Effector memory CD8-positive, alpha-beta T cell (primary cell): Measurements from ENCODE around the gene SNX25.
"Not testable (repeated sequence)": the region's sequence is repeated elsewhere in the genome, so short reads cannot be mapped to it uniquely, and the experiment has no call there.

ENCODE experiments used
- ATAC-seq: fragments of 150-1000 bp; cut with Tn5 transposase; replicated peaks from 2 replicates; pipeline ENCODE4 v1.10.0; 2021; ENCODE audit warnings: mild to moderate bottlenecking, moderate library complexity
- DNase-seq, 3 experiments: peaks; one replicate each; pipeline ENCODE4 v3.0.0; 2021
- H3K27ac Mint-ChIP-seq, 2 donors: one replicate each; pipeline ENCODE4 v1.8.0; 2022; ENCODE audit warnings: mild to moderate bottlenecking in 2 of 2, mixed read lengths in 2 of 2, moderate library complexity in 2 of 2
- H3K27me3 Mint-ChIP-seq, 2 donors: one replicate each; pipeline ENCODE4 v1.8.0; 2022; ENCODE audit warnings: mixed read lengths in 2 of 2
- H3K36me3 Mint-ChIP-seq: one replicate; pipeline ENCODE4 v1.8.0; 2022; ENCODE audit warnings: mild to moderate bottlenecking, moderate library complexity, mixed read lengths; ENCODE audit not compliant: insufficient read depth
- H3K4me1 Mint-ChIP-seq, 2 donors: one replicate each; pipeline ENCODE4 v1.8.0; 2022; ENCODE audit warnings: low read depth in 2 of 2, mixed read lengths in 2 of 2
- H3K4me3 Mint-ChIP-seq, 2 donors: one replicate each; pipeline ENCODE4 v1.8.0; 2022; ENCODE audit warnings: mild to moderate bottlenecking in 2 of 2, mixed read lengths in 2 of 2, moderate library complexity in 2 of 2
- H3K9me3 Mint-ChIP-seq, 2 donors: one replicate each; pipeline ENCODE4 v1.8.0; 2022; ENCODE audit warnings: mixed read lengths in 2 of 2

The SNX25 gene

GRCh38 chr4:185196437-185196836 is 13.0 kb upstream of the SNX25 start:
- Mint-ChIP-seq H3K27me3 (no peaks in the 10 kb centered on the region), H3K4me3 (no peak overlapping the region), H3K36me3 (peaks cover 19% of the 10 kb centered on the region), H3K4me1 (peaks cover 18 to 33% of the 10 kb centered on the region in 2 donors), H3K9me3 (no peaks in the 10 kb centered on the region), H3K27ac (peak overlapping the region in 1 of 2 donors; percentile 6)
- ATAC-seq (no peak), DNase-seq (no peak)

DNA sequence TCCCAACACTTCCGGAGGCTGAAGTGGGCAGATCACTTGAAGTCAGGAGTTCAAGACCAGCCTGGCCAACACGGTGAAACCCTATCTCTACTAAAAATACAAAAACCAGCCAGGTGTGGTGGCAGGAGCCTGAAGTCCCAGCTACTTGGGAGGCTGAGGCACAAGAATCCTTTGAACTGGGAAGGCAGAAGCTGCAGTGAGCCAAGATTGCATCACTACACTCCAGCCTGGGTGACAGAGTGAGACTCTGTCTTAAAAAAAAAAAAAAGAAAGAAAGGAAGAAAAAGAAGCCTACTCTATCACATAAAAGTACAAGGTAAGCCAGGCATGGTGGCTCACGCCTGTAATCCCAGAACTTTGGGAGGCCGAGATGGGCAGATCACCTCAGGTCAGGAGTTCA is 11.2 kb upstream of the SNX25 start:
- H3K4me1 Mint-ChIP-seq, result peaks cover 25 to 40% of the 10 kb centered on the region in 2 donors
- not testable (repeated sequence) for H3K4me3 Mint-ChIP-seq

DNA sequence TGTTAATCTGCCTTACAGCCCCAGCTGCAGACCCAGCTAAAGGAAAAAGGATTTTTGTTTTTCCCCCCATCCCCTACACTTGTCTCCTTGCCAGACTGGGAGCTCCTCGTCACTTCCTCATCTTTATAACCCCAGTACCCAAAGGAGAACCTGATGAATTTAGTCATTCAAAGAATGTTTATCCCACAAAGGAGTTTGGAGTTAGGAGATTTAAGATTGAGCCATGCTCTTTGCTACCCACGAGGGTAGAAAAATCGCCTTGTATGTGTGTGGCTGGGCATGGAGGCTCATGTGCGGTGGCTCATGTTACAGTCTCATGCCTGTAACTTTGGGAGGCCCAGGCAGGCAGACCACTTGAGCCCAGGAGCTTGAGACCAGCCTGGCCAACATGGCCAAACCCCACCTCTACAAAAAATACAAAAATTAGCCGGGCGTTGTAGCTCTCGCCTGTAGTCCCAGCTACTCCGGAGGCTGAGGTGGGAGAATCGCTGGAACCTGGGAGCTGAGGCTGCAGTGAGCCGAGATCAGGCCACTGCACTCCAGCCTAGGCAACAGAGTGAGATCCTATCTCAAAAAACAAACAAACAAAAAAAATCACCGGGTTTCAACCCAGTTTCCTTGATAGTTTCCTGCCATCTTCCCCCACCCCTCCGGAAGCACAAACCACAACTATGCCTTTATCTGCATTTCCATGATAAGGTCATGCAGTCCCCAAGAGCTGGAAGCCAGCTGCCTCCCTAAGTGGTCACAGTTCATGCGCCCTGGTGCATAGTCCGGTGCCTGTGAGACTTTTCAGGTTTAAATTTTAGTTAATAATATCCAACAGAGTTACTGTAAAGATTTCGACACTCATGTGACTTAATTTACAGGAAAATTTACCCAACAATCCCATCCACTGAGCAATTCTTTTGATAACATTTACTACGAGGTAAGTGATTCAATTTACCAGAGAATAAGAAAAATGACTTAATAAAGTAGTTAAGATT is 7.1 kb upstream of the SNX25 start:
- DNase-seq, result peak; percentile 32 to 56 (median 50)

More for the DNA sequence above, 11.2 kb upstream of the SNX25 start:
- not testable (repeated sequence) for H3K27me3 Mint-ChIP-seq, H3K9me3 Mint-ChIP-seq, DNase-seq, ATAC-seq
- Mint-ChIP-seq H3K36me3 (peaks cover 31% of the 10 kb centered on the region), H3K27ac (peak overlapping the region in 1 of 2 donors; percentile 57)

GRCh38 chr4:185202984-185203485 is 6.4 kb upstream of the SNX25 start:
- no peaks in the 10 kb centered on the region for H3K9me3 Mint-ChIP-seq
- peak overlapping the region; percentile 96 to 99 for H3K27ac Mint-ChIP-seq
- DNase-seq (no peak), ATAC-seq (peak; percentile 1)
- peaks cover 34 to 42% of the 10 kb centered on the region in 2 donors for H3K4me1 Mint-ChIP-seq
- H3K4me3 Mint-ChIP-seq, result peak overlapping the region; percentile 85 to 97
- H3K27me3 Mint-ChIP-seq, result no peaks in the 10 kb centered on the region
- peaks cover 45% of the 10 kb centered on the region for H3K36me3 Mint-ChIP-seq

More for the DNA sequence above, 7.1 kb upstream of the SNX25 start:
- Mint-ChIP-seq H3K4me3 (peak overlapping the region; percentile 85 to 97), H3K36me3 (peaks cover 50% of the 10 kb centered on the region), H3K27ac (peak overlapping the region; percentile 96 to 99), H3K4me1 (peaks cover 34 to 42% of the 10 kb centered on the region in 2 donors), H3K9me3 (no peaks in the 10 kb centered on the region), H3K27me3 (no peaks in the 10 kb centered on the region)
- peak; percentile 41 for ATAC-seq

- Mint-ChIP-seq H3K9me3 (no peaks in the 10 kb centered on the region), H3K36me3 (peaks cover 43% of the 10 kb centered on the region), H3K4me1 (peaks cover 34 to 42% of the 10 kb centered on the region in 2 donors), H3K27me3 (no peaks in the 10 kb centered on the region), H3K27ac (peak within 1 kb of the TSS; percentile 96 to 99), H3K4me3 (peak within 1 kb of the TSS; percentile 85 to 97)
- peak; percentile 83 for ATAC-seq
- DNase-seq, result peak; percentile 80 to 87 (median 83)
These were observed 5.7 kb upstream of the SNX25 start, which contains the start of gene CFAP97 for GRCh38 chr4:185203486-185204237. TSS of gene CFAP97 (minus strand) at chr4:185204000. CDS start at chr4:185191196, 12,804 bp downstream.

DNA sequence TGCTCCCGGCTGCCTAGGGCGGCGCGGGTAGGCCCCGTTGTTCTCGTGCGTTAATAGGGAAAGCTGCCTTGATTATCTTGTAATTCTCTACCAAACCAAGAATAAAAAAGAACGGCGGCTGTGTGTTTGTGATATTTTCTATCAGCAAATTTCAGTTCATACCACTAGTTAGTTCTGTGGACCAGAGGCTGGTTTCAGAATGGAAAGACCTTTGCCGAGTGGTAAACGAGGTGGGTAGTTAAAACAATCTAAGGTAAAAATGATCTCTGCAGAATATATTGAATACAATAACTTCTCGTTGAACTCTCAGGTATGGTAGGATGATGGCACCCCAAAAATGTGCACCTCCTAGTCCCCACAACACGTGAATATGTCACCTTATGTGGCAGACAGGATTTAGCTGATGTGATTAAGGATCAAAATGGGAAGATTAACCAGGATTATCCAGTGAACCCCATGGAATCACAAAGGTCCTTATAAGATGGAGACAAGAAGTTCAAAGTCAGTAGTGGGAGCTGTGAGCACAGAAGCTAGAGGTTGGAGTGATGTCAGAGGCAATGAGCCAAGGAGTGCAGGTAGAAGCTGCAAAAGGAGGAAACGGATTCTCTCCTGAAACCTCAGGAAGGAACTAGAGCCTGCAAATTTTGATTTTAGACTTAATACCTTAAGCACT is 5.0 kb upstream of the SNX25 start:
- Mint-ChIP-seq H3K4me1 (peaks cover 39 to 42% of the 10 kb centered on the region in 2 donors), H3K9me3 (no peaks in the 10 kb centered on the region), H3K27me3 (no peaks in the 10 kb centered on the region), H3K4me3 (peak overlapping the region; percentile 85 to 97), H3K36me3 (peaks cover 39% of the 10 kb centered on the region), H3K27ac (peak overlapping the region; percentile 96 to 99)
- DNase-seq (no peak), ATAC-seq (no peak)

DNA sequence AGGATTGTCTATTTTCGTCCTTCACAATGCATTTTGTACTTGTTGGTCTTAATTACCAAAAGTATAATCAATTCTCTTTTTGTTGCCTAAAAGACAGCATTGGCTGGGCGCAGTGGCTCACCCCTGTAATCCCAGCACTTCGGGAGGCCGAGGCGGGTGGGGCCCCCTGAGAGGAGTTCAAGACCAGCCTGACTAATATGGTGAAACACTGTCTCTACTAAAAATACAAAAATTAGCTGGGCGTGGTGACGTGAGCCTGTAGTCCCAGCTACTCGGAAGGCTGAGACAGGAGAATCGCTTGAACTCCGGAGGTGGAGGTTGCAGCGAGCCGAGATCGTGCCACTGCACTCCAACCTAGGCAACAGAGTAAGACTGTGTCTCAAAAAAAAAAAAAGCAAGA is 4.3 kb upstream of the SNX25 start:
- H3K36me3 Mint-ChIP-seq, result peaks cover 38% of the 10 kb centered on the region
- not testable (repeated sequence) for H3K27me3 Mint-ChIP-seq, ATAC-seq, DNase-seq, H3K9me3 Mint-ChIP-seq
- H3K4me1 Mint-ChIP-seq, result peaks cover 36 to 39% of the 10 kb centered on the region in 2 donors
- H3K4me3 Mint-ChIP-seq, result peak overlapping the region; percentile 85 to 97
- H3K27ac Mint-ChIP-seq, result peak overlapping the region; percentile 96 to 99

DNA sequence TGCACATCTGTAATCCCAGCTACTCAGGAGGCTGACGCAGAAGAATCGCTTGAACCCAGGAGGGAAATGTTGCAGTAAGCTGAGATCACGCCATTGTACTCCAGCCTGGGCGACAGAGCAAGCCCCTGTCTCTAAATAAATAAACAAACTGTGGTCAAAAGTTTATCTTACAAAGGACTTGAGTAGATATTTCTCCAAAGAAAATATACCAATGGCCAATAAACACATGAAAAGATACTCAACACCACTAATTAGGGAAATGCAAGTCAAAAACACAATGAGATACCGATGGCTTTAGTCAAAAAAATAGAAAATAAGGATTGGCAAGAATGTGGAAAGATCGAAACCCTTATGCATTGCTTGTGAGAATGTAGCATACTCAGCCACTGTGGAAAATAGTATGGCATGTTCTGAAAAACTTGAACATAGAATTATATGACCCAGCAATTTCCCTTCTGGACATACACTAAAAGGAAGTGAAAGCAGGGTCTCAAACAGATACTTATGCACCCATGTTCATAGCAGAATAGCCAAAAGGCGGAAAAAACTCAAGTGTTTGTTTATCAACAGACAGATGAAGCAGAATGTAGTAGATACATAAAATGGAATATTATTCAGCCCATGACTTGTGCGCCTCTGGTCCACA is 3.6 kb upstream of the SNX25 start:
- Mint-ChIP-seq H3K4me3 (no peak overlapping the region), H3K36me3 (peaks cover 37% of the 10 kb centered on the region), H3K27ac (peak overlapping the region in 1 of 2 donors; percentile 99), H3K9me3 (no peaks in the 10 kb centered on the region), H3K4me1 (peaks cover 33 to 38% of the 10 kb centered on the region in 2 donors), H3K27me3 (no peaks in the 10 kb centered on the region)
- ATAC-seq (no peak), DNase-seq (no peak)

GRCh38 chr4:185207466-185207865 is 1.9 kb upstream of the SNX25 start:
- no peak overlapping the region for H3K27ac Mint-ChIP-seq
- H3K27me3 Mint-ChIP-seq, result no peaks in the 10 kb centered on the region
- DNase-seq (no peak), ATAC-seq (no peak)
- peaks cover 28% of the 10 kb centered on the region for H3K36me3 Mint-ChIP-seq
- peaks cover 36 to 41% of the 10 kb centered on the region in 2 donors for H3K4me1 Mint-ChIP-seq
- no peak overlapping the region for H3K4me3 Mint-ChIP-seq
- H3K9me3 Mint-ChIP-seq, result no peaks in the 10 kb centered on the region

GRCh38 chr4:185209852-185210101 is 379 bp downstream of the SNX25 start:
- H3K27me3 Mint-ChIP-seq, ATAC-seq, H3K36me3 Mint-ChIP-seq, H3K9me3 Mint-ChIP-seq, DNase-seq, H3K4me3 Mint-ChIP-seq, H3K27ac Mint-ChIP-seq: not testable (repeated sequence)
- H3K4me1 Mint-ChIP-seq, result peaks cover 23 to 33% of the 10 kb centered on the region in 2 donors

GRCh38 chr4:185210102-185210981 is 944 bp downstream of the SNX25 start:
- peak; percentile 47 for ATAC-seq
- Mint-ChIP-seq H3K27me3 (no peaks in the 10 kb centered on the region), H3K27ac (peak overlapping the region; percentile 56 to 65), H3K4me3 (peak overlapping the region; percentile 77 to 79), H3K9me3 (no peaks in the 10 kb centered on the region), H3K4me1 (peaks cover 18 to 28% of the 10 kb centered on the region in 2 donors), H3K36me3 (peaks cover 5% of the 10 kb centered on the region)
- peak; percentile 38 to 41 (median 39) for DNase-seq

DNA sequence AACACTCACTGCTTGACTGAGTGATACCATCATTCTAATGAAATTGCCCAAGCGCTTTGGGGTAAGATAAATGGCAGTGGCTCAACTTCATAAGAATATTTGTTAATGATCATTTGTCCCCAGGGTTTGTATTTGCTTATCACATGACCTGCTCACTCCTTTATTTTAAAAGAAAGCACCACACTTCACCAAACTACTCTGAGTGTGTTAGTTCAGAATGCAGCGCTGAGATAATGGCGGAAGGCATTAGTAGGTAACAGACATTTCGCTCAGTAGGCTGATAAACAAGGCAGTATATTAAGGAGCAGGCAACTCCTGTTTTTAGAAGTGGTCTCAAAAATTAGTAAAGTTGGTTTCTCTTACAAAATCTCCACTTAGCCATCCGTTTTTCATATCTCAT is 1.6 kb downstream of the SNX25 start:
- DNase-seq (no peak), ATAC-seq (no peak)
- Mint-ChIP-seq H3K4me1 (peaks cover 18 to 25% of the 10 kb centered on the region in 2 donors), H3K36me3 (peaks cover 6% of the 10 kb centered on the region), H3K9me3 (no peaks in the 10 kb centered on the region), H3K27ac (peak overlapping the region; percentile 56 to 65), H3K4me3 (peak overlapping the region; percentile 77 to 79), H3K27me3 (no peaks in the 10 kb centered on the region)
